NCI-H1092 (cell line): ENCODE measurements around the gene RNU5B-1.

Experiments
- DNase-seq: peaks from one replicate; lab custom pipeline; 2025; lab: John Stamatoyannopoulos, UW

The RNU5B-1 gene

DNA sequence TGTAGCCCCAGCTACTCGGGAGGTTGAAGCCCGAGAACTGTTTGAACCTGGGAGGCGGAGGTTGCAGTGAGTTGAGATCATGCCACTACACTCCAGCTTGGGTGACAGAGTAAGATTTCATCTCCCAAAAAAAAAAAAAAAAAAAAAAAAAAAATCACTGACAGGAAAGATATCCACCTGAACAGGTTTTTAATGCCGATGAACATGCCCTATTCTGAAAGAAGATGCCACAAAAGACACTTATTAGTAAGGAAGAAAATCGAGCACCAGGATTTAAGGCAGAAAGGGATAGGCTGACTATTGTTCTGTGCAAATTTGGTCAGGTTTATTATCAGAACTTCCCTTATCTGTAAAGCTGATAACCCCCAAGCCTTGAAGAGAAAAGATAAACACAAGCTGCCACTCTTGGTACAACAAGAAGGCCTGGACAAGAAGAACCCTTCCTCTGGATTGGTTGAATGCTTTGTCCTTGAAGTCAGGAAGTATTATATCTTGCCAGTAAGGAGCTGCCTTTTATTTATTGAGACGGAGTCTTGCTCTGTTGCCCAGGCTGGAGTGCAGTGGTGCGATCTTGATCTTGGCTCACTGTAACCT lies 15.1 kb upstream of the RNU5B-1 start:
- no peak for DNase-seq

DNA sequence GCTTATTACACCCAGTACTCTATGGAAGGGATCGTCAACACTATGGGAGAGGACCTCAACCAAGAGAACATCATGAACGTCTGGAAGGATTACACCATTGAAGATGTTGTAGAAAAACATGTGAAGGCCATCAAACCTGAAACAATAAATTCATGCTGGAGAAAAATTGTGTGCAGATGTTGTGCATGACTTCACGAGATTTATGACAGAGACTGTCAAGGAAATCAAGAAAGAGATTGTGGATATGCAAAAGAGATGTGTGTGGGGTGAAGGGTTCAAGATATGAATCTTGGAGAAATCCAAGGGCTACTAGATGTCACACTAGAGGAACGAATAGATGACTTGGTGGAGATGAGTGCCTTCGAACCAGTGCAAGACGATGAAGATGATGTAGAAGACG lies 14.2 kb upstream of the RNU5B-1 start:
- DNase-seq, result no peak

DNA sequence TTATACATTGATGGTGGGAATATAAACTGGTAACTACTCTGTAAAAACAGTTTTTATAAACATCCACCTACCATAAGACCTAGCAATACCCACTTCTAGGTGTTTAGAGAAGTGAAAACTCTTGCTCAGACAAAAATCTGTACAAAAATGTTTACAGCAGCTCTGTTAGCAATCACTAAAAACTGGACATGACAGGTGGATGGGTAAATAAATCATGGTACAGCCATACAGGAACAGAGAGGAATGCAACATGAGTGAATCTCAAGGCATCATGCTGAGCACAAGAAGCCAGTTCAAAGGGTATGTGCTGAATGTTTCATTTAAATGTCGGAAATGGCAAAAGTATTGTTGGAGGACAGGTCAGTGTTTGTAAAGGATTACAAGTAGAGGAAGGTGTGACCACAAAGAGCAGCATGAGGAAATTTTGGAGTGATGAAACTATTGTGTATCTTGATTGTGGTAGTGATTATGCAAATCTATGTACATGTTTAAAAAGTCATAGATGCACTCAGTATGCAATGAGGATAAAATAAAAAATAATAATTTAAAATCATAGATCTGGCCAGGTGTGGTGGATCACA lies 11.4 kb upstream of the RNU5B-1 start:
- DNase-seq, result no peak

DNA sequence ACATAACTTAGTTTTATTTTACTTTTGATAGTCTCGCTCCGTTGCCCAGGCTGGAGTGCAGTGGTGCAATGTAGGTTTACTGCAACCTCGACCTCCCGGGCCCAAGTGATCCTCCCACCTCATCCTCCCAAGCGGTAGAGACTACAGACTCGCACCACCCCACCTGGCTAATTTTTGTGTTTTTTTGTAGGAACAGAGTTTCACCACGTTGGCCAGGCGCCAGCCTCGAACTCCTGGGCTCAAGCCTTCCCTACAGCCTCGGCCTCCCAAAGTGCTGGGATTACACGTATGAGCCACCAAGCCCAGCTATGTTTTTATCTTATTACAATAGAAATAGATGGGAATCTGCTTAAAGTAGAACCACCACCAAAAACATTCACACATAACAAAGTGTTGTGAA lies 5.7 kb upstream of the RNU5B-1 start:
- no peak for DNase-seq

DNA sequence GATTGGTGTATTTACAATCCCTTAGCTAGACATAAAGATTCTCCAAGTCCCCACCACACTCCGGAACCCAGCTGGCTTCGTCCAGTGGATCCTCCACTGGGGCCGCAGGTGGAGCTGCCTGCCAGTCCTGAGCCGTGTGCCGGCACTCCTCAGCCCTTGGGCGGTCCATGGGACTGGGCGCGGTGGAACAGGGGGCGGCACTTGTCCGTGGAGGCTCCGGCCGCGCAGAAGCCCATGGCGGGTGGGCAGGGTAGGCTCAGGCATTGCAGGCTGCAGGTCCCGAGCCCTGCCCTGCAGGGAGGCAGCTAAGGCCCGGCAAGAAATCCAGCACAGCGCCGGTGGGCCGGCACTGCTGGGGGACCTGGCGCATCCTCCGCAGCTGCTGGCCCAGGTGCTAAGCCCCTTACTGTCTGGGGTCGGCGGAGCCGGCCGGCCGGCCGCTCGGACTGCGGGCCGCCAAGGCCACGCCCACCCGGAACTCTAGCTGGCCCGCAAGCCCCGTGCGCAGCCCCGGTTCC lies 3.5 kb upstream of the RNU5B-1 start:
- no peak for DNase-seq

DNA sequence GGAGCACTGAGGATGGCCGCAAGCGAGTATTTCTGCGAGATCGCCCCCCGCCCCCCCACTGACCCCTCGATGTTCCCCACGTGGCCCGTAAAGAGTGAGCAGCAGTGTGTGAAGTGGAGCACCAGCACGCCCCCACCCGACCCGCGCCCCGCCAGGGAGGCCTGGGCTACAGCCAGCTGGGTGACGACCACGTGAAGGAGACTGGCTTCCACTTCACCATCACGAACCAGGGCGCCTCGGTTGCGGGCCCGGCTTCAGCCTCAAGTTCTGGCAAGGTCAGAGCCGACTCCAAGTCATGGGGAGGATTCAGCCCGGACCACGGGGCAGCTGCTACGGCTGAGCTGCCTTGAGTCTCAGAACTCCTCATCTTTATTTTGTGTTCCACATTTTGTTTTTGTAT lies 2.4 kb upstream of the RNU5B-1 start:
- no peak for DNase-seq

DNA sequence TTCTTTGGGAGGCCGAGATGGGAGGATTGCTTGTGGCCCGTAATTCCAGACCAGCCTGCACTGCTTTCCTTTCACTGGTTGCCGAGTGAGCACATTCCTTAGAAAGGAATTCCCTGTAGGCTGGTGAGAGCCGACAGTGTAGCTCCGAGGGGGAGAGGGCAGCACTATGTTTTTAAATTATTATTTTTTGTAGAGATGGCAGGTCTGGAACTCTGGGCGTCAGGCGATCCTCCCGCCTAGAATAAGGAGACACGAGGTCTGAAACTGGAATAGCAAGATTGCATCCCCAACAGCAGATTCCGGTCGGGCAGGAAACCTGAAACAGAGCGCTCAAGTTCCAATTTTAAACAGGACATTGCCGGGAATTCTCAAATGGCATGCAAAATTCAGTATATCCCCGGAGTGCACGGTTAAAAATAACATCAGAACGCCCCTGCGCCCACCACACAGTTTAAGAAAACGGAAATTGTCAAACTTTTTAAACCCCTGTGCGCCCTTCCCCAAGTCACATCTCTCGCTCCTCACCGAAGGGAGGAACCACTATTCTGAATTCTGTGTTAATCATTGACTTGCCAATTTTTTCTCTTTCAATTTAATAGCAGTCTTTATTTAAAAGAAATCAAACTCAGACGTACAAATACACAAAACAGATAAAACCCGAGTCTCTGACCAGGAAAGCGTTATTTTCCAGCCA lies 643 bp upstream of the RNU5B-1 start:
- DNase-seq, result no peak

DNA sequence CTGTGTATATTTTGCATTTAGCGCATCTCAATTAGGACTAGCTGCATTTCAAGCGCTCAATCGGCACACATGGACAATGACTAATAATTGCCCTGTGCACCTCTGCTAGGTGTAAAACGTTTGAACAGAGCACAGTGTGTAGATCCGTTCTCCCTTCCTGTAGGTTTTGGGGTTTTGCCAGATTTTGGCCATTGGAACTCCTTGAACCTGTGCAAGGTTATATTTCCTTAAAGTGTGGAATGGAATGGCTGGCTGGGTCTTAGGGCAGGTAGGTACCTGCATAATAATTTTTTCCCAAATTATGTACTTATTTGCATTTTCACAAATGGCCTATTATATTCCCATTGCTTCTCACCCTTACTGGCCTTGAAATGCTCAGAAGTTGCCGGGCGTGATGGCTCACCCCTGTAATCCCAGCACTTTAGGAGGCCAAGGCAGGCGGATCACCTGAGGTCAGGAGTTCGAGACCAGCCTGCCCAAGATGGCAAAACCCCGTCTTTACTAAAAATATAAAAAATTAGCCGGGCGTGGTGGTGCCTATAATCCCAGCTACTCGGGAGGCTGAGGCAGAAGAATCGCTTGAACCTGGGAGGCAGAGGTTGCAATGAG lies 777 bp downstream of the RNU5B-1 start:
- DNase-seq, result peak; percentile 79

DNA sequence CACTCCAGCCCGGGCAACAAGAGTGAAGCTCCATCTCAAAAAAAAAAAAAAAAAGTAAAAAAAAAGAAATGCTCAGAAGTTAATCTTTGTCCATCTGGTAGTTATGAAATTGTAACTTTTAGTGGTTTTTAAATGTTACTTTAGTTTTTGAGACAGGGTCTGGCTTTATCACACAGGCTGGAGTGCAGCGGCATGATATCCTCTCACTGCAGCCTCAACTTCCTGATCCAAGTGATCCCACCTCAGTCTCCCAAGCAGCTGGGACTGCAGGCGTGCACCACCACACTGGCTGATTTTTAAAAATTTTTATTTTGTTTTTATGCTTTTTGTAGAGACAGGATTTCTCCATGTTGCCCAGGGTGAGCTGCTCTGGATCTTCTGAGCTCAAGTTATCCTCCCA lies 1.3 kb downstream of the RNU5B-1 start:
- DNase-seq, result no peak

DNA sequence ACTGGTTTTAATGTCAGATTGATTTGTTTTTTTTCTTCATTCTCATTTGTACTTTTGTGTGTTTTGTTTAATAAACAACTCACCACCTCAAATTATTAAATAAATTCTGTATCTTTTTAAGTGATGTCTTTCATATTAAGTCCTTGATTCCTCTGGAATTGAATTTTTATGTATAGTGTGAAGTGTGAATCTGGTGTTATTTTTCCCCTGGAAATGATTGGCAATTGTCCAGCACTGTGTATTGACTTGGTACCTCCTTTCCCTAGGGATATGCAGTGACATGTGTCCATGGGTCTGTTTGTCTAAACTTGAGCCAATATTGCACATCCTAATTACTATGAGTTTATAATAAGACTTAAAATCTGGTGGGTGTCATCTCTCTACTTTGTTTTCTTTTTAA lies 2.1 kb downstream of the RNU5B-1 start:
- no peak for DNase-seq

DNA sequence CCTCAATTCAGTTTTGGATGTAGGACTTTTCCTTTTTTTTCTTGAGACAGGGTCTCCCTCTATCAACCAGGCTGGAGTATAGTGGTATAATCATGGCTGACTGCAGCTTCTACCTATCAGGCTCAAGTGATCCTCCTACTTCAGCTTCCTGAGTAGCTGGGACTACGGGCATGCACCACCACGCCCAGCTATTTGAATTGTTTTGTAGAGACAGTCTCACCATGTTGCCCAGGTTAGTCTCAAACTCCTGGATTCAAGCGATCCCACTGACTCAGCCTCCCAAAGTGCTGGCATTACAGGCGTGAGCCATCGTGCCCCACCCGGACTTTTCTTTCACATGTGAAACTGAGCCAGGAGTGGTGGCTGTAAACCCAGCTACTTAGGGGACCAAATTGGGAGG lies 3.5 kb downstream of the RNU5B-1 start:
- no peak for DNase-seq

DNA sequence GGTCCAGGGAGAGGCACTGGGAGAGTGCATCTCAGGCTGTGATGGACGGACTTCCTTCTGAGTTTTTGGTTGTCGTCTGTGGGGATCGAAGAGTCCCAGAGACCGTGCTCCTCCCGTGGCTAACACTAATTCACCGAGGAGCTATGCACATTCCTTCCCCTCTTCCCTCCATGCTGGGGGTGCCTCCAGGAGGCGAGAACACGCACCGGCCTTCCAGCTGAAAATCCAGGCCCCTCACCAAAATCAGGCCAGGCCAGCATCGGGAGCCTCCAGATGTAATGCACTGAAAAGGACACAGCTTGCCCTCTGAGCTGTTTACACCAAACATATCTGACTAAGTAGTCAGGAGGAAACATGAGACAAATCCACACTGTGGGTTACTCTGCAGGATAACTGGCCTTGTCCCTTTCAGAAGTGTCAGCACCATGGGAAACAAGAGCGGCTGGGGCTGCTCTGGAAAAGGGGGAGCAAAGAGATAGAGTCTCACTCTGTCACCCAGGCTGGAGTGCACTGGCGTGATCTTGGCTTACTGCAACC lies 5.5 kb downstream of the RNU5B-1 start:
- no peak for DNase-seq

DNA sequence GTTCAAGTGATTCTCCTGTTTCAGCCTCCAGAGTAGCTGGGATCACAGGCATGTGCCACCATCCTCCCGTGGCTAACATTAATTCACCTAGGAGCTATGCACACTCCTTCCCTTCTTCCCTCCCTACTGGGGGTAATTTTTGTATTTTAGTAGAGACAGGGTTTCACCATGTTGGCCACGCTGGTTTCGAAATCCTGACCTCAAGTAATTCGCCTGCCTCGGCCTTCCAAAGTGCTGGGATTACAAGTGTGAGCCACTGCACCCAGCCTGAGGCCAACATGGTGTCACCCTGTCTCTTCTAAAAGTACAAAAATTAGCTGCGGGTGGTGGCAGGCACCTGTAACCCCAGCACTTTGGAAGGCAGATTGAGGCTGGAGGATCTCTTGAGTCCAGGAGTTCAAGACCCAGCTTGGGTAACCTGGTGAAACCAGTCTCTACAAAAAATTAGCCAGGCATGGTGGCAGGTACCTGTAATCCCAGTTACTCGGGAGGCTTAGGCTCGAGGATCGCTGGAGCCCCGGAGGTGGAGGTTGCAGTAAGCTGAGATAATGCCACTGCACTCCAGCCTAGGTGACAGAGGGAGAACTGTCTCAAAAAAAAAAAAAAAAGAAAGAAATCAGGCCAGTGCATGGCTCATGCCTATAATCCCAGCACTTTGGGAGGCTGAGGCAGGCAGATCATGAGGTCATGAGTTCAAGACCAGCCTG lies 6.1 kb downstream of the RNU5B-1 start:
- no peak for DNase-seq

DNA sequence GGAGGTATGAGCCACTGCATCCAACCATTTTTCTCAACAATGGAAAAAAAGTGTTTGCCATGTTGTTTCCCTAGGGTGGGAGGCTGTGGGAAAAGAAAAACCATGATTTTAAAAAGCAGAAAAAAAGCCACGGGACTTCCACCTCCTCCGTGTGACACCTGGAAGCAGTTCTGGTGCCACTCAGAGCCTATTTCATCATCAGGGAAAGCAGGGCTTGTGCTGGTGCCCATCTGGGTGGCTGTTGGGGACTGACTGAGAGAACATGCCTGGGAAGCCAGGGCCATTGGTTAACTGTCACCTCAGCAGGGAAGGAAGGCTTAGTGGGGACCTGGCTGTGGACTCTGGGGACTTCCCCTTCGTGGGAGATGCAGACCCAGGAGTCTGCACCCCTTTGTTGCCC lies 7.3 kb downstream of the RNU5B-1 start:
- DNase-seq, result no peak

DNA sequence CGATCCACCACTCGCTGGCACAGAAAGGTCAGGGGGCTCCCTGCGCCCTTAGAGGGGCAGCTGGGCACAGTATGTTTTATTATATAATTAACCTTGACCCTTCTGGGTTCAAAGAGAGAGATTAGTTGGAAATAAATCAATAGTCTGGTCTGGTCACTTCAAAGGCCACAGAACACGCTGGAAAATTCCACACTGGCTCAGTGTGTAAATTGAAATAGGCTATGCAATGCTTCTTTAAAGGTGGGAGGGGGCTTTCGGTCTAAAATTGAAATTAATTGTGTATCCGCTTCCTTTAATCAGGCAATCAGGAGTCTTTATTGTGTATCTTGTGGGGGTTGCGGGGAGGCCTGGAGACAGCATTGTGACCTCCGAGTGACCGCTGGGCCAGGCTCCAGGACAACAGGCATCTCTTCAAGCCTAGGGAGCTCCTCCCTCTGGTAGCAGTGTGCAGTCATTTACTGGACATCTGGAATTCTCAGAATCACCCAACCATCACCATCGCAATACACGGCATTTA lies 8.0 kb downstream of the RNU5B-1 start:
- DNase-seq, result no peak

DNA sequence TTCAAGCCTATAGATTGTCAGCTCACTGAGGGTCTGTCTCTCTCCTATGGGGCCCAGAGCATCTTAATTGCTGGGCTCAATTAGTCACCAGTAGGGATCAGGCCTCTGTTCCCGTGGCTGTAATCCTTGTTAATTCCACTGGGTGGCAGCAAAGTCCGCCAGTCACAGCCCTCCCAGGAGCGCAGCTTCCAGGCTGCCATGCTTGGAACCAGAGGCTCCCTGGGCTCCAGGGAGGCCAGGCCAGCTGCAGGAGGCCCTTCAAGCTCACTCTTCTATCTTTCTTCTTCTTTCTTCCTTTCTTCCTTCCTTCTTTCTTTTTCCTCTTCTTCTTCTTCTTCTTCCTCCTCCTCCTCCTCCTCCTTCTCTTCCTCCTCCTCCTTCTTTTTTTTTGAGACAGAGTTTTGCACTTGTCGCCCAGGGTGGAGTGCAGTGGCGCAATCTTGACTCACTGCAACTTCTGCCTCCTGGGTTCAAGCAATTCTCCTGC lies 14.4 kb downstream of the RNU5B-1 start:
- DNase-seq, result peak; percentile 58

DNA sequence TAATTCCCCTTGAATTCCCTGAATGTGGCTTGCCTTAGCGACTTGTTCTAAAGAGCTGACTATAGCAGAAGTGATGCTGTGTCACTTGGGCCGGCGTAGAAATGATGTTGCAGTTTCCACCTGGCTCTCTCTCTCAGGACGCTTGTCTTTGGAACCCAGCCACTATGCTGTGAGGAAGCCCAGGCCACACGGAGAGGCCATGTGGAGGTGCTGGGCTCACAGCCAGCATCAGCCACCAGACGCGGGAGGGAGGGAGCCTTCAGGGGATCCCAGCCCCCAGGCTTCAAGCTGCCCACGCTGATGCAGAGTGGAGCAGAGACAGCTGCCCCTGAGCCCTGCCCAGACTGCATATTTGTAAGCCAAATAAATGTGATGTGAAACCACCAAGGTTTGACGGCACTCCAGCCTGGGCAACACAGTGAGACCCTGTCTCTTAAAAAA lies 18.6 kb downstream of the RNU5B-1 start:
- DNase-seq, result peak; percentile 89

DNA sequence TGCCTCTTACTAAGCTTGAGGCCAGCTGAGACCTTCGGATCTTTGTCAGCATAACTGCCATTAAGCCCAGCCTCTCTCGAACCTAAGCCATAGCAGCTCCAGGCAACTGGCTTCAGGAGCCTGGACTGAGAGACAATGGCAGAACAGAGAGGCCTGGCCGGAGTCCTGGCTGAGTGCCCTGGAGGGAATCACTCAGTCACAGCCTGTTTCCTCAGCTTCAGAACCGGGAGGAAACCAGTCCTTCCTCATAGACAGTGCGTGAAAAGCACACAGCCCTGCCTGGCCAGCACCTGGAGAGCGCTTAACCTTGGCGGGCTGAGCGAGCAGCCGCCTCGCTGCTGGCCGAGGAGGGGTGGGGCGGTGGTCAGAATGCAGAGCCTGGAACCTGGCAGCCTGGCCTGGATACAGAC lies 21.6 kb downstream of the RNU5B-1 start:
- no peak for DNase-seq

DNA sequence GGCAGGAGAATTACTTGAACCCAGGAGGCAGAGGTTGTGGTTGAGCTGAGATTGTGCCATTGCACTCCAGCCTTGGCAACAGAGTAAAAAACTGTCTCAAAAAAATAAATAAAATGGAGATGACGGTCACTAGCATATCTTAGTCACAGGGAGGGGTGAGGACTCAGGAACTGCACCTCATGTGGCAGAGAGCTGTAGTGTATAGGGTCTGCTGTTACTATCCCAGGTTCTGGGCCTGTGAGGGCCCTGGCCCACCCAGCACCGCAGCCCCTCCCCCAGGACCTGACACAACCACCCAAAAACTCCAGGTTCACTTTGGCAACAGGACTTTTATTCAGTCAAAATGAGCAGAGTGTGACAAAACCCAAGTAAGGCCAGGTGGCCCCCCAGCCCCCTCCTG lies 22.3 kb downstream of the RNU5B-1 start:
- no peak for DNase-seq

DNA sequence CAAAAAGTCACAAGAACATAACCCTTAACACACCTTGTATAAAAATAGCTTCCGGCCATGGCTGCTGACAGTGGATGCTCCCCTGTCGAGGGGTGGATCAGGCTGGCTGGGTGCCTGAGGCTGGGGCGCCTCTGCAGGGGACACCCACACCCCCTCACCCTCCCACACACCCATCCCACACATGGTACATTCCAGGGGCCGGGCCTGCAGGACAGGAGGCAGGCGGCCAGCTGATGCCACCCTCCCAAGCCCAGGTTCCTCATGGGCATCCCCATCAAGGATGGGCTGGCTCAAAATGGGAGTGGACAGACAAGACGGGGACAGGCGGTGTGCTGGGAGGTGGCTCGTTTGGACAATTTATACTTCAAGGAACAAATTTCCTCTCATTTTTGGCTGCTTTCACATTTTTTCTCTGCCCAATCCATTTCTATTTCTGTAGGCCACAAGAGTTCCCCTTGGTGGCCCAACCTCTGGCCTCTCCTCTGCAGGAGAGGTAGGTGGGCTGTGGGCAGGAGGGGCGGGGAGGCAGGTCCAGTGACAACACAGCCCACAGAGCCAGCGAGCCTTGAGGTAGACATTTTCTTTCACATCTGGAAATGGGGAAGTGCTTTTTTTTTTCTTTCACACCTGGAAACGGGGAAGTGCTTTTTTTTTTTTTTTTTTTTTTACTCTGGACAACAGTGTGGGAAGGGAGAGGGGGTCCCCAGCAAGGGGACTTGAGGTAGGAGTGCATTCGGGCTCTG lies 23.3 kb downstream of the RNU5B-1 start:
- DNase-seq, result no peak
